Measurements from ENCODE around the gene UNC13B.
A peak's percentile ranks its signal among the peaks of the same experiment; 100 is the strongest.
"Not testable (repeated sequence)": the region's sequence is repeated elsewhere in the genome, so short reads cannot be mapped to it uniquely, and the experiment has no call there.

UNC13B gene

DNA sequence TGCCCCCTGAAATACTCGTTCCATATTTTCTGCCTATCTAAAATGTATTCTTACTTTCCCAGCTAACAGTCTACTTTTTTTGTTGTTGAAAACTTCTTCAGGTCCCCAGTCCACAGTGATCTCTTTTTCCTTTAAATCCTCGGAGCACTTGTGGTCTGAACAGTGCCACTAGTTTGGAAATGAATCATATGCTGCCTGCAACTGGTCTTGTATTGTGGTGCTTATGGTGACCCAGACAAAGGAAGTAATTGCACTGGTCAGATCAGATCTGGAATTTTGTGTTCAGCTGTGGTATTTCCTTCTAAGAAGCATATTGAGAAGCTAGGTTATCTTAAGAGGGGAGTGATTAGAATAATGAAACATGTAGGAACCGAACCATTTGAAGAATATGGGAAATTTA lies 2.9 kb downstream of the UNC13B start:
- no peak for FAIRE-seq

DNA sequence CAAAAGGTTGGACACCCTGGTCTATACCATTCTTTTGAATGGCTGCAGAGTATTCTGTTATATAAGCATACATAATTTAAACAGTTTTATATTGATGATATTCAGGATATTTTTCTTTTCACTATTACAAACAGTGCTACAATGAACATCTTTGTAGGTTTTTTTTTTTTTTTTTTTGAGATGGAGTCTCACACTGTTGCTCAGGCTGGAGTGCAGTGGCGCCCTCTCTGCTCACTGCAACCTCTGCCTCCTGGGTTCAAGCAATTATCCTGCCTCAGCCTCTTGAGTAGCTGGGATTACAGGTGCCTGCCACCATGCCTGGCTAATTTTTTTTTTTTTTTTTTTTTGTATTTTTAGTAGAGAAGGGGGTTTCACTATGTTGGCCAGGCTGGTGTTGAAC lies 5.6 kb downstream of the UNC13B start:
- FAIRE-seq: not testable (repeated sequence)

DNA sequence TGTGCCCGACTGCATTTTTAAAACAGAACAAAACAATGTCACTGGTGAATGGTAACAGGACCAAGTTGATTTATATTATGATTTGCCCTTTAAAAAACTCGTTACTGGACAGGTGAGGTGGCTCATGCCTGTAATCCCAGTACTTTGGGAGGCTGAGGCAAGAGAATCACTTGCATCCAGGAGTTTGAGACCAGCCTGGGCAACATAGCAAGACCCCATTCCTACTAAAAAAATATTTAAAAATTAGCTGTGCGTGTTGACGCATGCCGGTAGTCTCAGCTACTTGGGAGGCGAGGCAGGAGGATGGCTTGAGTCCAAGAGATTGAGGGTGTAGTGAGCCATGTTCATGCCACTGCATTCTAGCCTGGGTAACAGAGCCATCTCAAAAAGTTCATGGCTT lies 7.2 kb downstream of the UNC13B start:
- no peak for FAIRE-seq

DNA sequence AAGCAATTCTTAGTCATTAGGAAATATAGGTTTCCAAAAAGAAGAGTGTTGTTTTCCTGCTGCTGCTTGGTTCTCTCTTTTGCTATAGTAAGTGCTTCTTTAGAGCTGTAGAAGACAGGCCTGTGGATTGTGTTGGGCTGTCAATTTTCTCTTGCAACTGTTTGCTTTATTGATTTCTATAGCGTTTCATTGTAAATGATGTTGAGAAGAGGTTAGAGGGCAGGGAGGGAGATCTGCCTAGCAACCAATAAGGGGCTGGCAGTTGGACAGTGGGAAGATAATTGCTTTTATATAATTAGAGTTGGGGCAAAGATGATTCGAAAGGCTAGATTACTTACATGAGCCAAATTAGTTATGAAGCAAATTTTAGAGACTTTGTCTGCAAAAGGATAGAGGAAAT lies 11.1 kb downstream of the UNC13B start:
- no peak for FAIRE-seq

DNA sequence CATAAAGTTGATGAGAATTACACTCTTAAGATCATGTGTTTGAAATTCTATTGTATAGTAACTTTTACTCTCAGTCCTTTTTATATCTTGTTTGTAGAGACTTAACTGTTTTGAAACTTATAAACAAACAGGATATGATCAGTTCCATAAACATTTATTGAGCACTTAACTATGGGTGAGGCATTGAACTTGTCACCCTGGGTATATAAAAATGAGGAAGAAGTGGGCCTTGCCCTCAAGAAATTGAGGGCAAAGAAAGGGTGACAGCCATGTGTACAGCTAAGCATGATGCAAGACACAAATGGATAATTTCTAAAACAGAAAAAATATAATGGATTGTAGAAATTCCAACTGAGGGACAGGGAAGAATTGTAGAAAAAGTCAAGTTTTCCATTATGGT lies 15.7 kb downstream of the UNC13B start:
- no peak for FAIRE-seq

DNA sequence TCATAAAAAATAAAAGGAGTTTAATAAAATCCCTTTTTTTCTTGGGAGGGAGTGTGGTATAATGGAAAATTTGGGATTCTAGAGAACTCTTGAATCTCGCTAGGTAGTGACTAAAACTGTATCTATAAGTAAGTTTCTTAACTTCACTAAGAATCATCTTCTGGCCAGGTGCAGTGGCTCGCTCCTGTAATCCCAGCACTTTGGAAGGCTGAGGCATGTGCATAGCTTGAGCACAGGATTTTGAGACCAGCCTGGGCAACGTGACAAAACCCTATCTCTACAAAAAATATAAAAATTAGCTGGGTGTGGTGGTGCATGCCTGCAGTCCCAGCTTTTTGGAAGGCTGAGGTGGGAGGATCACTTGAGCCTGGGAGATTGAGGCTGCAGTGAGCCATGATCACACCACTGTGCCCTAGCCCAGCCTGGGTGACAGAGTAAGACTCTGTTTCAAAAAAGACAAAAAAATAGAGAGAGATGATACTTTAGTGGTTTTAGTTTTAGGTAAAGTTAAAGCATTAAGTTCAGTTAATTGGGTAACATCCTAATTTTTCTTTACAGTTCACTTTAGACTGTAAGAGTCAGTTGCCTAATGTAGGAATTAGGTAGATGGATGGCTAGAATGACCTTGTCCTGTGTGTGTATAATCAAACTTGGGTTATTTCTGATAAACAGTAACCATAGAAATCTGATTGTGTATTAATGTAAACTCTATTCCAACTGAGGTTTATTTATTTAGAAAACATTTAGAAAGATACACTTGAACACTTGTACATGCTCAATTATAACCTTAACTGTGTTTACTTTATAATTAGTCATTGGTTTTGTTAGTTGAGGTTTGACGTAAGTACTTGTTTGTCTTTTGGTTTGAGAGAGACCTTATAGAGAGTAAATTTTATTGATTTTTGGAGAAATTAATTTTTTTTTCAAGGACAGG lies 17.8 kb downstream of the UNC13B start:
- FAIRE-seq: no peak

DNA sequence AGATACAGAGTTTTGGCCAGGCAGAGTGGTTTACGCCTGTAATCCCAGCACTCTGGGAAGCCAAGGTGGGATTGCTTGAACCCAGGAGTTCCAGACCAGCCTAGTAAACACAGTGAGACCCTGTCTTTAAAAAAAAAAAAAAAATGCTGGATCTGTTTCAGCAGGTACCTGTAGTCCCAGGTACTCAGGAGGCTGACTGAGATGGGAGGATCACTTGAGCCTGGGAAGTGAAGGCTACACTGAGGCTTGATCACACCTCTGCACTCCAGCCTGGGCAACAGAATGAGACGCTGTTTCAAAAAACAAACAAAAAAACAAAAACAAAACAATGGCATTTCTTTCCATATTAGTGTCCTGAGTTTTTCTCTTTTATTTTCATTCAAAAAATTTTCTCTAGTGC lies 19.0 kb downstream of the UNC13B start:
- FAIRE-seq: no peak

DNA sequence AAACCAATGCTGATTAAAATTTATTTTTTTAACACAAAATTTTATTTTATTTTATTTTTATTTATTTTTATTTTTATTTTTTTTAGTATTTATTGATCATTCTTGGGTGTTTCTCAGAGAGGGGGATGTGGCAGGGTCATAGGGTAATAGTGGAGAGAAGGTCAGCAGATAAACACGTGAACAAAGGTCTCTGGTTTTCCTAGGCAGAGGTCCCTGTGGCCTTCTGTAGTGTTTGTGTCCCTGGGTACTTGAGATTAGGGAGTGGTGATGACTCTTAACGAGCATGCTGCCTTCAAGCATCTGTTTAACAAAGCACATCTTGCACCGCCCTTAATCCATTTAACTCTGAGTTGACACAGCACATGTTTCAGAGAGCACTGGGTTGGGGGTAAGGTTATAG lies 20.6 kb downstream of the UNC13B start:
- FAIRE-seq: not testable (repeated sequence)

DNA sequence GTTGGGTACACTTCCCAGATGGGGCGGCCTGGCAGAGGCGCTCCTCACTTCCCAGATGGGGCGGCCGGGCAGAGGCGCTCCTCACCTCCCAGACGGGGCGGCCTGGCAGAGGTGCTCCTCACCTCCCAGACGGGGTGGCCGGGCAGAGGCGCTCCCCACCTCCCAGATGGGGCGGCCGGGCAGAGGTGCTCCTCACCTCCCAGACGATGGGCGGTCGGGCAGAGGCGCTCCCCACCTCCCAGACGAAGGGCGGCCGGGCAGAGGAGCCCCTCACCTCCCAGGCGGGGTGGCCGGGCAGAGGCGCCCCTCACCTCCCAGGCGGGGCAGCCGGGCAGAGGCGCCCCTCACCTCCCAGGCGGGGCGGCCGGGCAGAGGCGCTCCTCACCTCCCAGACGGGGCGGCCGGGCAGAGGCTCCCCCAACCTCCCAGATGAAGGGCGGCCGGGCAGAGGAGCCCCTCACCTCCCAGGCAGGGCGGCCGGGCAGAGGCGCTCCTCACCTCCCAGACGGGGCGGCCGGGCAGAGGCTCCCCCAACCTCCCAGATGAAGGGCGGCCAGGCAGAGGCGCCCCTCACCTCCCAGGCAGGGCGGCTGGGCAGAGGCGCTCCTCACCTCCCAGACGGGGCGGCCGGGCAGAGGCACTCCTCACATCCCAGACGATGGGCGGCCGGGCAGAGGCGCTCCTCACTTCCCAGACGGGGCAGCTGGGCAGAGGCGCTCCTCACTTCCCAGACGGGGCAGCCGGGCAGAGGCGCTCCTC lies 21.4 kb downstream of the UNC13B start:
- FAIRE-seq: not testable (repeated sequence)

DNA sequence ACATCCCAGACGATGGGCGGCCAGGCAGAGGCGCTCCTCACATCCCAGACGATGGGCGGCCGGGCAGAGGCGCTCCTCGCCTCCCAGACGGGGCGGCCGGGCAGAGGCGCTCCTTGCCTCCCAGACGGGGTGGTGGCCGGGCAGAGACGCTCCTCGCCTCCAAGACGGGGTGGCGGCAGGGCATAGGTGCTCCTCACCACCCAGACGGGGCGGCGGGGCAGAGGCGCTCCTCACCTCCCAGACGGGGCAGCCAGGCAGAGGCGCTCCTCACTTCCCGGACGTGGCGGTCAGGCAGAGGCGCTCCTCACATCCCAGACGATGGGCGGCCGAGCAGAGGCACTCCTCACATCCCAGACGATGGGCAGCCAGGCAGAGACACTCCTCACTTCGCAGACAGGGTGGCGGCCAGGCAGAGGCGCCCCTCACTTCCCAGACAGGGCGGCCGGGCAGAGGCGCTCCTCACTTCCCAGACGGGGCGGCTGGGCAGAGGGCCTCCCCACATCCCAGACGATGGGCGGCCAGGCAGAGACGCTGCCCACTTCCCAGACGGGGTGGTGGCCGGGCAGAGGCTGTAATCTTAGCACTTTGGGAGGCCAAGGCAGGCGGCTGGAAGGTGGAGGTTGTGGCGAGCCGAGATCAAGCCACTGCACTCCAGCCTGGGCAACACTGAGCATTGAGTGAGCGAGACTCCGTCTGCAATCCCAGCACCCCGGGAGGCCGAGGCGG lies 22.1 kb downstream of the UNC13B start:
- not testable (repeated sequence) for FAIRE-seq

DNA sequence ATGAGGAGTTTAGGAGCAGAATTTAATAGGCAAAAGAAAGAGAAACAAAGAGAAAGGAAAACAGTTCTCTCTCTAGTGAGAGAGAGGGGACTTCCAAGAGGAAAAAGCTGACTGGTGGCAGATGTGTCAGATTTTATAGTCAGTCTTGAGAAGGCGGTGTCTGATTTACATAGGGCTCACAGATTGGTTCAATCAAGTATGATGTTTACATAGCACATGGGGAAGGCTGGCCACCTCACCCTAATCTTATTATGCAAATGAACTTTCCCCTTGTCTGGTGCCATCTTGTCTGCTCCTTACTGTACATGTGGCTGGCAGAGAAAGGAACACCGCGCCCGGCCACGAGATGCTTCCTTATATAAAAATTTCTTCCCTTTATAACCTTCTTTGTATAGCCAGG lies 24.7 kb downstream of the UNC13B start:
- FAIRE-seq: no peak

DNA sequence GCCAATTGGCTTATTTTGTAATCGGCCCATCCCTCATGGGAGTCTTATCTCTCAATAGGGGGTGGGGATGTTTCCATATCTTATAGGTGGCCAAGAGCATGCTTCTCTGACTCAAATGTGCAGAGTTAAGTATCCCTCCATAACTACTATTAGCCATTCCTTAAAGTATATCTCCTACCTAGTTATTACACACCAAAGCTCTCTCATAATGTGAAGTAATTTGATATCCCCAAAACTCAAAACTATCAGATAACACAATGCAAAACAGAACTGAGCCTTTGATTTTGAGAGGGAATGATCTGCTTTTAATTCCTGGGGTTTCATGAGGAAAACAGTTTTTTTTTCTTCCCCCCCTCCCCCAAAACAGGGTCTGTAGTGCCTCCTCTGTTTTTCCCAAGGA lies 28.4 kb downstream of the UNC13B start:
- FAIRE-seq: no peak

DNA sequence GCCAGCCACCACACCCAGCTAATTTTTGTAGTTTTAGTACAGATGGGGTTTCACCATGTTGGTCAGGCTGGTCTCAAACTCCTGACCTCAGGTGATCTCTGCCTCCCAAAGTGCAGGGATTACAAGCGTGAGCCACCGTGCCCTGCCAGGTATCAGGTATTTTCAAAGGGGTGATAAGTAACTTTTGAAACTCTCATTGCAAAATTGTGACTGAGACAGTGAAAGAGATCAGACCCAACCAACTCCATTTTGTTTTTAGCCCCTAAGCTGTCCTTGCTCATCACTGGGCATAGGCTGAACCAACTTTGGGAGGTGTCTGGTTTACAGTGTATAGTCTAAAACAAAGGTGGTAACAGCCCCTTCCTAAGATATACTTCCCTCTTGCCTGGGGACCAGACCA lies 29.3 kb downstream of the UNC13B start:
- no peak for FAIRE-seq

DNA sequence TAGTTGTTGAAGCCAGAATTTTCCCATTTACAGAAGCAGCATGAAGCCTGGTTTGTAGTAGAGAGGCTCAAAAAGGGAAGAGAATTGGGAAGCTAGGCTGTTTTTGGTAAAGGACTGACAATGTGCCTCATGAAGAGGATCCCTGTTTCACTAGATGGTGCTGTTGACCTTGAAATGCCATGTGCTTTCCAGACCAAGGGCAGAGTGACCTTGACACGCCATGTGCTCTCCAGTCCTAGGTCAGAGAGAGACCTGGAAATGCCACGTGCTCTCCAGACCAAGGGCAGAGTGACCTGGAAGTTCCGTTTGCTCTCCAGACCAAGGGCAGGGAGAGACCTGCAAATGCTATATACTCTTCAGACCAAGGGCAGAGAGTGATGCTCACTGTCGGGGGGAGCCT lies 32.0 kb downstream of the UNC13B start:
- FAIRE-seq: no peak

DNA sequence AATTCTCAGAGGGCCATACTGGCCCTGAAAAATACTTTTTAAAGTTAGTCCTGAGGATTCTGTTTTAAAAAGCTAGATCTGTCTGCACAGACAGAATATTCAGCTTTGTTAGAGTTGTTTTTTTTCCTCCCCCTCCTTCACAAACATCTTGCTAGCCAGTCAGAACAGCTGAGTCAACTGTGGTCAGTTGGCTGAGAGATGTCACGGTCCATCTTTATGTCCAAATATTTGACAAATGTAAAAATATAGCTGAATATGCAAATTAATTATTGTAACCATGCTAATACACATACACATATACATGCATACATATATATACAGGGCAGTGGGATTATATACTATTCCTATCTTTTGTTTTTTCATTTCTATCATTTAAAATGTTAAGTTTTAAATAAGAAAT lies 33.9 kb downstream of the UNC13B start:
- FAIRE-seq: peak; percentile 90

DNA sequence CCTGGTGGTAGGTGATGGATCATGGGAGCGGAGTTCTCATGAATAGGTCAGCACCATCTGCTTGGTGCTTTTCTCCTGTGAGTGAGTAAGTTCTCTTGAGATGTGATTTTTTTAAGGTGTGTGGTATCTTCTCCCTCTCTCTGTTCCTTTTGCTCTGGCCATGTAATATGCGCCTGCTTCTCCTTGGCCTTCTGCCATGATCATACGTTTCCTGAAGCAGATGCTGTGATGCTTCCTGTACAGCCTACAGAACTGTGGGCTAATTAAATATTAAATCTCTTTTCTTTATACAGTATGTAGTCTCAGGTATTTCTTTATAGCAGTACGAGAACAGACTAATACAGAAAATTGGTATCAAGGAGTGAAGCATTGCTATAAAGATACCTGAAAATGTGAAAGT lies 36.4 kb downstream of the UNC13B start:
- FAIRE-seq: no peak

DNA sequence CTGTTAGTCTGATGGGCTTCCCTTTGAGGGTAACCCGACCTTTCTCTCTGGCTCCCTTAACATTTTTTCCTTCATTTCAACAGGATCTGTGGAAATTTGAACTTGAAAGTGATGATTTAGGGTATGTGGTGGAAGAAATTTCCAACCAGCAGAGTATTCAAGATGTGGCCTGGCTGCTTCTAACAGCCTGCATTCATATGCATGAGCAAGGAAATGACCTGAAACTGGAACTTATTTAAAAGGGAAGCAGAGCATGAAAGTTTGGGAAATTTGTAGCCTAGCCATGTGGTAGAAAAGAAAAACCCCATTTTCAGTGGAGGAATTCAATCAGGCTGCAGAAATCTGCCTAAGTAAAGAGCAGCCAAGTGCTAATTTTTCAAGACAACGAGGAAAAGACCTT lies 41.7 kb downstream of the UNC13B start:
- FAIRE-seq: no peak

DNA sequence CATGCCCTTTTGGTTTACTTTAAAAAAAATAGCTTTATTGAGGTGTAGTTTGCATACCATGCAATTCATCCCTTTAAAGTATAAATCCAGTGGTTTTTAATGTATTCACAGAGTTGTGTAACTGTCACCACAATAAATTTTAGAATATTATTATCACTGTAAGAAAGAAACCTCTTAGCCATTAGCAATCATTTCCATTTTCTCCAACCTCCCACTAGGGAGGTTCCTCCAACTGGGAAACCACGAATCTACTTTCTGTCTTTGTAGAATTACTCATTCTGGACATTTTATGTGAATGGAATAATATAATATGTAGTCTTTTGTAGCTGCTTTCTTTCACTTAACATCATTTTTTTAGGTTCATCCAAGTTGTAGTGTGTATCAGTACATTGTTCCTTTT lies 43.5 kb downstream of the UNC13B start:
- no peak for FAIRE-seq

DNA sequence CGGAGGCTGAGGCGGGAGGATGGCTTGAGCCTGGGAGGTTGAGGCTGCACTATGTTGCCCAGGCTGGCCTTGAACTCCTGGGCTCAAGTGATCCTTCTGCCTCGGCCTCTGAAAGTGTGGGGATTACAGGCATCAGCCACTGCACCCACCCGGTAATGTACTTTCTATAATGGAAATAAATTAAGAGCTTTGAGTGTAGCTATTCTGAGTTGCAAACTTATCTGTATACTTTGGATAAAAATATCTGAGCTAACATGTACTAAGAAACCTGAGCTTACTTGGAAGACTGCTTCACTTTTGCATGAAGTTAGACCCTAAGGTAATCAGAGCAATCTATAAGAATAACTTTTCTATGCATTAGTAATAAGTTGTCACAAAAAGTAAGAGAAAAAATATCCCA lies 50.0 kb downstream of the UNC13B start:
- no peak for FAIRE-seq

DNA sequence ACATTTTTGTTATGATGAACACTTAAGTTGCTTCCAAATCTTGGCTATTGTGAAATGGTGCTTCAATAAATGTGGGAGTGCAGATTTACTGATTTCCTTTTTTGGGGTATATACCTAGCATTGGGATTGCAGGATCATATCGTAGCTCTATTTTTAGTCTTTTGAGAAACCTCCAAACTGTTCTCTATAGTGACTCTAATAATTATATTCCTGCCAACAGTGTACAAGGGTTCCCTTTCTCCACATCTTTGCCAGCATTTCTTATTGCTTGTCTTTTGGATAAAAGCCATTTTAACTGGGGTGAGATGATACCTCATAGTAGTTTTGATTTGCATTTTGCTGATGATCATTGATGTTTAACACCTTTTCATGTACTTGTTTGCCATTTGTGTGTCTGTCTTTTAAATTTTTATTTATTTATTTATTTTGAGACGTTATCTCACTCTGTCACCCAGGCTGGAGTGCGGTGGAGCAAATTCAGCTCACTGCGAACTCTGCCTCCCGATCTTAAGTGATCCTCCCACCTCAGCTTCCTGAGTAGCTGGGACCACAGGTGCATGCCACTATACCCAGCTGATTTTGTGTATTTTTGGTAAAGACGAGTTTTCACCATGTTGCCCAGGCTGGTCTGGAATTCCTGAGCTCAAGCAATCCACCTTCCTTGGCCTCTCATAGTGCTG lies 59.0 kb downstream of the UNC13B start:
- no peak for FAIRE-seq

DNA sequence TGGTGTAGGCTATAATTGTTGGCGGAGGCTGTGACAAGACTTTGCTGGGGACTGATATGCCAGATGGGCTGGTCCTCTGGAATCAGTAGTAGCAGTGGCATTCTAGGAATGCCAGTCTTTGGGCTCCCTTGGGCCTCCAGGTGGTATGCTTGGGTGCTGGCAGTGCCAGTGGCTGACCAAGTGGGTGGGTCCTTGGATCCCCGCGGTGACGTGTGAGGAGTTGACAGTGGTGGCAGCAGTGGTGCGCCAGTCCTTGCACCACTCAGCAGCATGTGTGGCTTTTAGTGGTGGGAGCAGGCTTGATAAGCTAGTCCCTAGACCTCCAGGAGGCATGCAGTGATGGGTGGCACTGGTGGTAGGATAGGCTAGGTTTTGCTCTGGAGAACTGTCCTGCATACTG lies 63.9 kb downstream of the UNC13B start:
- FAIRE-seq: no peak

DNA sequence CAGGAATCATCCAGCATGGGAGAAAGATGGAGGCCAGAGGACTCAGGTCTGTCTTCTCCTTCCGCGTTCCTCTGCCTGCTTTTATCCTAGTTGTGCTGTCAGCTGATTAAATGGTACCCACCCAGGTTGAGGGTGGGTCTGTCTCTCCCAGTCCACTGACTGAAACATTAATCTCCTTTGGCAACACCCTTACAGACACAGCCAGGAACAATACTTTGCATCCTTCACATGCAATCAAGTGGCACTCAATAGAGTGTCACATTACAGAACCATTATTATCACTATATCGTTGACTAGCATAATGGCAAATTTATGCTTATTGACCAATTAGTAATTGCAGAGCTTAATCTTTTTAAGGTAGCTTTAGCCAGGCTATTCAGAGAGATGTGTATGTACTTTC lies 64.8 kb downstream of the UNC13B start:
- no peak for FAIRE-seq

DNA sequence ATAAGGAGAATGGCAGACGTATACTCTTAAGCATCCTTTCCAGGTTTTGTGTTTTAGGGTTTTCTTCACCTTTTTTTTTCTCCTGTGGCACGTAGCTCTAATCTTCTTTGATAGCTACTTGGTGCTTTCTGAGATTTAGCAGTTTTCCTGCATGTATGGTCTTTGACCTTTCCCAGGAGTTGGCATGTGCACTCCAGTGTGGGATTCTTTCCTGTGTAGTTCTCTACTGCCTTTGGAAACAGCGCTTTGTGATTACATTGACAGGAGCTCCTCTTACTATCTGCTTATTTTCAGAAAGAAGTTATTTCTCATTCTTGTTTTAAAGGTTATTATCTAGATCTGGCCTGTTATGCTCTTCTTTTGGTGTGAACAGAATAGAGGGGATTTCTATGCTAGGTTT lies 65.5 kb downstream of the UNC13B start:
- FAIRE-seq: no peak

Data from endometrium (tissue), 2 donors.